Activated CD4-positive, CD25-positive, alpha-beta regulatory T cell (primary cell): ENCODE measurements around the gene PDK2.
A peak's percentile ranks its signal among the peaks of the same experiment; 100 is the strongest.

Source experiments
- DNase-seq, 4 experiments: peaks; one replicate each; lab custom pipeline; 2025; lab: John Stamatoyannopoulos, UW

Gene PDK2

GRCh38 chr17:50117202-50118051 is 22.3 kb downstream of the PDK2 start:
- peak; percentile 13 to 32 (median 22) for DNase-seq

GRCh38 chr17:50118076-50118827 is 23.1 kb downstream of the PDK2 start:
- DNase-seq, result no peak

- no peak for DNase-seq
Measured at GRCh38 chr17:50118828-50119218, 23.7 kb downstream of the PDK2 start.

DNA sequence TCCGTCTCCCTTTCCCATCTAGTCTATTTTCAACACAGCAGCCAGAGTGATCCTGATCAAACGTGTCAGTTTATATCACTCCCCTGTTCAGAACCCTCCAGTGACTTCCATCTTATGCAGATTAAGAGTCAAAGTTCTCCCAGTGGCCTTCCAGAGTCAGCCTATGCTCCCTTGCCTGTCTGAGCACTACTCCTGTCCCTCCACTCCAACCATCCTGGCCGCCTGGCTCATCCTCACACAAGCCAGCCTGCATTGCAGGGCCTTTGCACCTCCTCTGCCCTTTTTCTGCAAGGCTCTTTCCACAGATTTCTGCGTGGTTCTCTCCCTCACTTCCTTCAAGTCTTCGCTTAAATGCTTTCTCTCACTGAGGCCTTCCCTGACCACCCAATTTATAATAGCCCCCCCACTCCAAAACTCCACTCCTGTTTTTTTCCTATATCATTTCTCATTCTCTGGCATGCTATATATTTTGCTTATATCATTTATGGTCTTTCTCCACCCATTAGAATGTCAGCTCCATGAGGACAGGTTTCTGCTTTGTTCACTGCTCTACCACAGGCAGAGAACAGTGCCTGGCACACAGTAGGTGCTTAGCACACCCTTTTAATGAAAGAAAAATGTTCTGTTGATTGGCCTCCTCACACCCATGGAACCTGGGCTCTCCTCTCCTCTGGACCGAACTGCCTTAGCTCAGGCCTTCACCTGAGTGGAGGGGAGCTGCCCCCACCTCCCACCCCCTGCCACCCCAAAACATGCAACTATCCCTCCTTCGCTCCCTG is 25.5 kb downstream of the PDK2 start:
- DNase-seq, result no peak

DNA sequence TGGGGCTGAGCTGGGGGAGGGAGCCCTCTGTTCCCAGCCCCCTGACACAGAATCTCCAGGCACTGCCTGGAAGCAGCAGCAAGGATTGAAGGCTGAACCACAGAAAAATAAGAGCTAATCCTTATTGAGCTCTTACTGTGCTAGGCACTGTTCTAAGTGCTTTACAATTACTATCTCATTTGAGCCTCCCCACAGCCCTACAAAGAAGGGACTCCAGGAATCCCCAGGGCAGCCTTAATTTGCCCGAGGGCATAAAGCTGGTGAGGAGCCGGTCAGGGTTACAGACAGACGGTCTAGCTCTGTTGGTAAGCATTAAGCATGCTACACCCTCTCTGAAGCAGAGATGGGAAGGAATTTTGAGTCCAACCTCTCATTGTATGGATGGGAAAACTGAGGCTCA is 27.8 kb downstream of the PDK2 start:
- no peak for DNase-seq

- DNase-seq, result no peak
Measured at GRCh38 chr17:50123649-50124349, 28.6 kb downstream of the PDK2 start.

GRCh38 chr17:50125420-50125997 is 30.4 kb downstream of the PDK2 start:
- no peak for DNase-seq

DNA sequence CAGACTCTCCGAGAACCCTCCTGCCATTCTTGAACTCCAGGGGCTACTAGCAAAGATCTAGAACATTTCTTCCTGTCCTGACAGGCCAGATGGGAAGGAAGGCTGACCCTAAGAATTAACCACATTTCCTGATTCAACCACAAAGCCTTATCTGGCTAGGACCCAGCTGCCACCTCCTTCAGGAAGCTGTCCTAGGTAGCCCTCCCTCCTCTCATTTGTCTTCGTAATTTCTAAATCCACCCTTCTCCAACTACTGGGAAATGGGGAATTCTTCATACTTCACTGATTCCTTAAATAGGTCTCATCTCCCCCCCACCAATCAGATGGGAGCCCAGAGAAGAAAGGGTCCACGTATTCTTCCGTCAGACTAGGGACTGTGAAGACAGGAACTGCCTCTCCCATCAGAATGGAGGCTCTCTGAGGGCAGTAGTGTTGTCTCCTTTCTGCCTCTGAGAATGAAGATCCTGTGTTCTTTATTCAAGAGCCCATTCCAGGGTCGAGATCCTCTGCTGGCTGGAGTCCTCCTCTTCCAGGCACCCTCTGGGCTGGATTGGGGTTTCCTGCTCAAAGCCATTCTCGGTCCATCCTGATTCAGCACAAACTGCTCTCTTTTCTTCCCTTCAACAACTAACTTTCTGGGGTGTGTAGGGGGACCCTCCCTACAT is 32.7 kb downstream of the PDK2 start:
- DNase-seq, result no peak

DNA sequence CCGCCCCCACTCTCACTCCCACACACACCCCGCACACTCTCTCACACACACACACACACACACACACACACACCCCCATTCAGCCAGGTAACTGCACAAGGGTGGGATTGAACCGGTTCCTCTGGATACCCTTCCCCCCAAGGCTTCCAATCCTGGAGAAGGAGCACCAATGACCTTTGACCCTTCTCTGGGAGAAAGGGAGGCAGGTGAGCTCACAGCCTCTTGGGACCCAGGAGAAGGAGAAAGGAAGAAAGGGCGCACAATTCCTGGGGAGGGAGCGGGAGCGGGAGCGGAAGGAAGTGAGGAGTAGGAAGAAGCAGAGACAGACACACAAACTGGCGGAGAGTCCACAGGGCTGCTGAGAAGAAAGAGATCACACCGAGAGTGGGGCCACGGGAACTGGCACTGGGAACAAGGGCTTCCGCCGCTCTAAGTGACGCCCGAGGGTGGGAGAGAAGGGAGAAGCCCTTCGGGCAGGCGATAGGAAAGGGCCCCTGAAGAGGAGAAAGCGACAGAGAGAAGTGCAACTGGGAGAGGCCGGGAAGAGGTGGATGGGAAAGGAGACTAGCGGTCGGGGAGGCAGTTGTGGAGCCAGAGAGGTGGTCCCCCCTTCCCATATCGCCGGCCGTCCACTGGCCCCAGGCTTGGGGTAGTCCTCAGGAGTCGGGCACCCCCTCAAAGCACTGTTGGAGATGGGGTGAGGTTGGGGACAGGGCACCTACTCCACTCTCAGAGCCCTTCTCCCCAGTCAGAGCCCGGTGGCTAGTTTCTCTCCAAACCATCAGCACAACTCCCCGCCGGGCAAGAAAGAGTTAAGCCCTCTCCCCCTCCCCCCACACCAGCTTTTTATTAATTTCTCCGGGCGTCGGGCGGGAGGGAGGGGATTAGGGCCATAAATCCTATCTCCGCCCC is 33.5 kb downstream of the PDK2 start:
- DNase-seq, result no peak

- no peak for DNase-seq
Measured at GRCh38 chr17:50129353-50129727, 34.2 kb downstream of the PDK2 start.

DNA sequence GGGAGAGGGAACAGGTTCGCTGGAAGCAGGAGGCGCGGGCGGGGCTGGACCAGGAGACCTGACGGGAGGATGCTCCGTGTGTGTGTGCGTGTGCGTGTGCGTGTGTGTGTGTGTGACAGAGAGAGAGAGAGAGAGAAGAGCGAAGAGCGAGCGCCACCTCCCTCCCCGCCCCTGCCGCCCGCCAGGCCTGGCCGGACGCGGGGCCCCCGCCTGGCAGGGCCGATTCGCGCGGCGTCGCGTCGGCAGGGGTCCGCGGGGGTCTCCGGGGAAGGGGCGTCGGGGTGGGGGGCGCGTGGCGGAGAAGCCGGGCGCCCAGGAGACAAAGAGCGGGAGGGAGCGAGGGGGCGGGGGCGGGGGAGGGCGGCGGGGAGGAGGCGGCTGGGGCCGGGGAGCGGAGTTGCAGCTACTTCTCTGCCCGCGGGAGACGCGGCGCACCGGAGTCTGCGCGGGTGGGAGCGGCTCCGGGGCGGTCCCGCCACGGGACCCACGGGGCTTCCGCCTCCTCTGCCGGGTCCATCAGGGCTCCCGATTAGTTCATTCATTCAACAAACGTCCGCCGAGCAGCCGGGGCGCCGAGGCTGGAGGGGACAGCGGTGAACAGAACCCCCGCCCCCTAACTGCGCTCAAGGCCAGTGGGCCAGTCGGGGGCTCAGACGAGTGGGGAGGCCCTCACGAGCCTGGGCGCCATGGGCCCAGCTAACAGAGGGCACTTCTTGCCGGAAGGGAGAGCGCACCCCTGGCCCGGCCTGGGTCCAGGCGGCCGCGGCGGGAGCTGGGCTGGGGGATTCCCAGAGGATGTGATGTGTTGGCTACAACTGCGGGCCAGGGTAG is 34.8 kb downstream of the PDK2 start, which contains the start of gene SAMD14:
SAMD14 (minus strand) TSS at position 433 of the 831 bp plus-strand sequence. CDS start 5,201 bp downstream, outside the sequence.
- peak in 1 of 4 experiments; percentile 30 for DNase-seq

- DNase-seq, result no peak
Measured at GRCh38 chr17:50130559-50131305, 35.6 kb downstream of the PDK2 start.

- DNase-seq, result no peak
Measured at GRCh38 chr17:50132104-50132794, 37.1 kb downstream of the PDK2 start.

- no peak for DNase-seq
Measured at GRCh38 chr17:50133028-50133768, 38.0 kb downstream of the PDK2 start.

GRCh38 chr17:50133769-50134099 is 38.6 kb downstream of the PDK2 start:
- no peak for DNase-seq

GRCh38 chr17:50134206-50135110 is 39.3 kb downstream of the PDK2 start:
- DNase-seq, result no peak
